NB4 (cell line): ENCODE data around the gene S100A4.

Experiments used
- POLR2A ChIP-seq: IDR thresholded peaks from 2 replicates; pipeline ENCODE4 v1.6.1; 2011; ENCODE audit warnings: mild to moderate bottlenecking; ENCODE audit not compliant: insufficient read length; ENCODE audit errors: extremely low read depth
- TF ChIP-seq, protein P1 (sequence below): IDR thresholded peaks from one replicate; pipeline ENCODE4 v1.5.1; 2012; ENCODE audit warnings: low read depth, low read length

GRCh38 chr1:153549741-153550397, 4.3 kb upstream of the S100A4 start:
- TF ChIP-seq, protein P1, sequence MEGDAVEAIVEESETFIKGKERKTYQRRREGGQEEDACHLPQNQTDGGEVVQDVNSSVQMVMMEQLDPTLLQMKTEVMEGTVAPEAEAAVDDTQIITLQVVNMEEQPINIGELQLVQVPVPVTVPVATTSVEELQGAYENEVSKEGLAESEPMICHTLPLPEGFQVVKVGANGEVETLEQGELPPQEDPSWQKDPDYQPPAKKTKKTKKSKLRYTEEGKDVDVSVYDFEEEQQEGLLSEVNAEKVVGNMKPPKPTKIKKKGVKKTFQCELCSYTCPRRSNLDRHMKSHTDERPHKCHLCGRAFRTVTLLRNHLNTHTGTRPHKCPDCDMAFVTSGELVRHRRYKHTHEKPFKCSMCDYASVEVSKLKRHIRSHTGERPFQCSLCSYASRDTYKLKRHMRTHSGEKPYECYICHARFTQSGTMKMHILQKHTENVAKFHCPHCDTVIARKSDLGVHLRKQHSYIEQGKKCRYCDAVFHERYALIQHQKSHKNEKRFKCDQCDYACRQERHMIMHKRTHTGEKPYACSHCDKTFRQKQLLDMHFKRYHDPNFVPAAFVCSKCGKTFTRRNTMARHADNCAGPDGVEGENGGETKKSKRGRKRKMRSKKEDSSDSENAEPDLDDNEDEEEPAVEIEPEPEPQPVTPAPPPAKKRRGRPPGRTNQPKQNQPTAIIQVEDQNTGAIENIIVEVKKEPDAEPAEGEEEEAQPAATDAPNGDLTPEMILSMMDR = no peak
- TF ChIP-seq POLR2A = no peak
